ENCODE results near the gene KRT33B. TPM values are rescaled to one million over a fixed set of nuclear protein-coding genes. Genes with fewer than 3 reads are reported as not detected.
"Not testable (repeated sequence)": the region's sequence is repeated elsewhere in the genome, so short reads cannot be mapped to it uniquely, and the experiment has no call there.

KRT33B gene
- total and polyA plus RNA-seq, 10 of the 15 experiments (the other 5 are each of a cell fraction or from before 2014, with no cell fraction given) = not detected

DNA sequence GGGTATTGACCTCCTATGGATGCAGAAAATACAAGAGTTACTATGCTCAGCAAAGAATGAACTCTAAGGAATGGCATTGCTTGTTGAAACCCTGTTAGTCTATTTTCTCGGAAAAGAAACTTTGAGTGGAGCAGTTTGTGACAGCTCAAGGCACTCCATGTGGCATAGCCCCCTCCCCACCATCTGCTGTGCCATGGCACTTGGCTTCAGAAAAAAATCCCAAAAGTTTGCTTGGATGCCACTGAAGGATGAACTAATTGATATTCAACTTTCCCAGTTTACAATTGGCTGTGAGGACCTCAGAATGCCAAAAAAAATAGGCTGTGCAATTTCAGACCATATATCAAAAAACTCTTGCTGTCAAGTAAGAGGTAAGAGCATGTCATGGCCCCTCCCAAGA lies 26.0 kb upstream of the KRT33B start:
- 86% methylated on average over 1 of the region's 1 CpG for WGBS (ENCODE audit: insufficient coverage, insufficient replicate concordance, low lambda C conversion rate, missing lambda C conversion rate)
- BruUV-seq (replicated peaks) = no TSS peak

DNA sequence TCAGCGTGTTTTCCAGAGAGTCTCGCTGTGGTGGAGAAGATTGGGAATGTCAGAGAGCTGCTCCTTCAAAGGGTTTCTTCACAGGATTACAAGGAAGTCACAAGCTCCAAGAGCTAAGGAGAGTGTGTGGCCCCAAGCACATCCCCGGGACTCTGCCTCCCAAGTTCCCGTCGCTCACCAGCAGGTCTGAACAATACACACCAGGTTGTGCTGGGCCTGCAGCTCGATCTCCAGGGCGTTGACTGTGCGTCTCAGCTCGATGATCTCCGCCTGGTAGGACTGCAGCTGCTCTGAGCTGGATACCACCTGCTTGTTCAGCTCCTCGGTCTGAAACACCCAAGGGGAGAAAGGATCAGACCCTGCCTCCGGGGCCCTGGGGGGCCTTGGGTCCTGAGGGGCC lies 25.4 kb upstream of the KRT33B start:
- not testable (repeated sequence) for BruUV-seq (replicated peaks); ATAC-seq; H3K9me3 ChIP-seq (replicated peaks; ENCODE audit: control insufficient read depth, insufficient read depth, low read length)

More for the DNA sequence above, 26.0 kb upstream of the KRT33B start:
- H3K4me3 ChIP-seq = no peak overlapping the region
- POLR2A ChIA-PET = no interaction called here
- intact Hi-C loops (cut with micrococcal nuclease; ENCODE audit: unreplicated experiment) = no loop called here
- no peak overlapping the region for H2AFZ ChIP-seq (ENCODE audit: control insufficient read depth, low read depth, low read length)
- TF ChIP-seq RUNX3 (IDR thresholded peaks at IDR 0.05; ENCODE audit: low read length) (no peak), NR2F1 (conservative IDR thresholded peaks at IDR 0.05) (no peak), RBBP5 (conservative IDR thresholded peaks at IDR 0.05) (no peak), PAX5 (IDR thresholded peaks at IDR 0.05; ENCODE audit: borderline replicate concordance, low read depth, low read length) (no peak), EP300 (IDR thresholded peaks at IDR 0.05; ENCODE audit: borderline replicate concordance in 1 of 2, control insufficient read depth in 1 of 2, low read depth in 2 of 2, low read length in 2 of 2) (no peak), ASH2L (IDR thresholded peaks at IDR 0.05; ENCODE audit: borderline replicate concordance, low read depth) (no peak), POU2F2 (IDR thresholded peaks at IDR 0.05; ENCODE audit: borderline replicate concordance, low read depth, low read length) (no peak), JUND (IDR thresholded peaks at IDR 0.05; ENCODE audit: low read depth, low read length) (no peak), BRCA1 (IDR thresholded peaks at IDR 0.05; ENCODE audit: low read depth, low read length) (no peak)
- TF ChIP-seq, protein P1, sequence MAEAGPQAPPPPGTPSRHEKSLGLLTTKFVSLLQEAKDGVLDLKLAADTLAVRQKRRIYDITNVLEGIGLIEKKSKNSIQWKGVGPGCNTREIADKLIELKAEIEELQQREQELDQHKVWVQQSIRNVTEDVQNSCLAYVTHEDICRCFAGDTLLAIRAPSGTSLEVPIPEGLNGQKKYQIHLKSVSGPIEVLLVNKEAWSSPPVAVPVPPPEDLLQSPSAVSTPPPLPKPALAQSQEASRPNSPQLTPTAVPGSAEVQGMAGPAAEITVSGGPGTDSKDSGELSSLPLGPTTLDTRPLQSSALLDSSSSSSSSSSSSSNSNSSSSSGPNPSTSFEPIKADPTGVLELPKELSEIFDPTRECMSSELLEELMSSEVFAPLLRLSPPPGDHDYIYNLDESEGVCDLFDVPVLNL (IDR thresholded peaks at IDR 0.05; ENCODE audit: low read depth, low read length) = no peak
- TF ChIP-seq, protein P2, sequence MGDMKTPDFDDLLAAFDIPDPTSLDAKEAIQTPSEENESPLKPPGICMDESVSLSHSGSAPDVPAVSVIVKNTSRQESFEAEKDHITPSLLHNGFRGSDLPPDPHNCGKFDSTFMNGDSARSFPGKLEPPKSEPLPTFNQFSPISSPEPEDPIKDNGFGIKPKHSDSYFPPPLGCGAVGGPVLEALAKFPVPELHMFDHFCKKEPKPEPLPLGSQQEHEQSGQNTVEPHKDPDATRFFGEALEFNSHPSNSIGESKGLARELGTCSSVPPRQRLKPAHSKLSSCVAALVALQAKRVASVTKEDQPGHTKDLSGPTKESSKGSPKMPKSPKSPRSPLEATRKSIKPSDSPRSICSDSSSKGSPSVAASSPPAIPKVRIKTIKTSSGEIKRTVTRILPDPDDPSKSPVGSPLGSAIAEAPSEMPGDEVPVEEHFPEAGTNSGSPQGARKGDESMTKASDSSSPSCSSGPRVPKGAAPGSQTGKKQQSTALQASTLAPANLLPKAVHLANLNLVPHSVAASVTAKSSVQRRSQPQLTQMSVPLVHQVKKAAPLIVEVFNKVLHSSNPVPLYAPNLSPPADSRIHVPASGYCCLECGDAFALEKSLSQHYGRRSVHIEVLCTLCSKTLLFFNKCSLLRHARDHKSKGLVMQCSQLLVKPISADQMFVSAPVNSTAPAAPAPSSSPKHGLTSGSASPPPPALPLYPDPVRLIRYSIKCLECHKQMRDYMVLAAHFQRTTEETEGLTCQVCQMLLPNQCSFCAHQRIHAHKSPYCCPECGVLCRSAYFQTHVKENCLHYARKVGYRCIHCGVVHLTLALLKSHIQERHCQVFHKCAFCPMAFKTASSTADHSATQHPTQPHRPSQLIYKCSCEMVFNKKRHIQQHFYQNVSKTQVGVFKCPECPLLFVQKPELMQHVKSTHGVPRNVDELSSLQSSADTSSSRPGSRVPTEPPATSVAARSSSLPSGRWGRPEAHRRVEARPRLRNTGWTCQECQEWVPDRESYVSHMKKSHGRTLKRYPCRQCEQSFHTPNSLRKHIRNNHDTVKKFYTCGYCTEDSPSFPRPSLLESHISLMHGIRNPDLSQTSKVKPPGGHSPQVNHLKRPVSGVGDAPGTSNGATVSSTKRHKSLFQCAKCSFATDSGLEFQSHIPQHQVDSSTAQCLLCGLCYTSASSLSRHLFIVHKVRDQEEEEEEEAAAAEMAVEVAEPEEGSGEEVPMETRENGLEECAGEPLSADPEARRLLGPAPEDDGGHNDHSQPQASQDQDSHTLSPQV (IDR thresholded peaks at IDR 0.05) = no peak
- no peaks in the 10 kb centered on the region for H3K9me3 ChIP-seq (replicated peaks; ENCODE audit: control insufficient read depth, insufficient read depth, low read length)
- no peak for FAIRE-seq
- RAD21 ChIA-PET (ENCODE audit: unreplicated experiment) = no interaction called here
- SMC1A ChIA-PET (ENCODE audit: uncharacterized antibody, unreplicated experiment) = no interaction called here
- in situ Hi-C loops (cut with MboI) = no loop called here
- H3K27me3 ChIP-seq (replicated peaks in 1 of 2; ENCODE audit: control insufficient read depth in 2 of 2, insufficient read depth in 2 of 2, low read length in 1 of 2) = peaks cover 0 to 3% of the 10 kb centered on the region in 2 experiments; a peak in 2 of 4 replicates
- no peaks in the 10 kb centered on the region for H3K36me3 ChIP-seq (ENCODE audit: control insufficient read depth in 2 of 2, insufficient read depth in 2 of 2, low read length in 1 of 2)
- H4K20me1 ChIP-seq (ENCODE audit: control insufficient read depth, insufficient read depth) = no peaks in the 10 kb centered on the region
- H3K79me2 ChIP-seq (ENCODE audit: control insufficient read depth, insufficient read depth, low read length) = no peaks in the 10 kb centered on the region
- ATAC-seq = no peak
- no peak overlapping the region for H3K9ac ChIP-seq (ENCODE audit: control insufficient read depth, insufficient read depth, low read length)
- CTCF ChIA-PET = no interaction called here
- no peak overlapping the region for H3K27ac ChIP-seq (ENCODE audit: control insufficient read depth, insufficient read depth)
- H3K4me2 ChIP-seq (ENCODE audit: control insufficient read depth, insufficient read depth) = no peak overlapping the region
- DNase-seq (ENCODE audit: low read depth, low spot score) = no peak
- H3K4me1 ChIP-seq (ENCODE audit: control insufficient read depth, insufficient read depth, low read length) = no peaks in the 10 kb centered on the region

More for the DNA sequence above, 25.4 kb upstream of the KRT33B start:
- WGBS (ENCODE audit: insufficient coverage, insufficient replicate concordance, low lambda C conversion rate, missing lambda C conversion rate) = 16% methylated on average over 12 of the region's 12 CpGs
- H3K27ac ChIP-seq (ENCODE audit: control insufficient read depth, insufficient read depth); H3K9ac ChIP-seq (ENCODE audit: control insufficient read depth, insufficient read depth, low read length); RAD21 ChIA-PET (ENCODE audit: unreplicated experiment); H3K4me2 ChIP-seq (ENCODE audit: control insufficient read depth, insufficient read depth); H2AFZ ChIP-seq (ENCODE audit: control insufficient read depth, low read depth, low read length); FAIRE-seq; intact Hi-C loops (cut with micrococcal nuclease; ENCODE audit: unreplicated experiment); DNase-seq (ENCODE audit: low read depth, low spot score); H3K27me3 ChIP-seq (replicated peaks in 1 of 2; ENCODE audit: control insufficient read depth in 2 of 2, insufficient read depth in 2 of 2, low read length in 1 of 2); SMC1A ChIA-PET (ENCODE audit: uncharacterized antibody, unreplicated experiment); in situ Hi-C loops (cut with MboI); H3K36me3 ChIP-seq (ENCODE audit: control insufficient read depth in 2 of 2, insufficient read depth in 2 of 2, low read length in 1 of 2); H4K20me1 ChIP-seq (ENCODE audit: control insufficient read depth, insufficient read depth); POLR2A ChIA-PET; H3K4me1 ChIP-seq (ENCODE audit: control insufficient read depth, insufficient read depth, low read length); CTCF ChIA-PET; H3K4me3 ChIP-seq; H3K79me2 ChIP-seq (ENCODE audit: control insufficient read depth, insufficient read depth, low read length): not testable (repeated sequence)

Data from GM12878 (cell line).